HepG2 (cell line): ENCODE measurements around the gene SLC29A3. TPM values are rescaled to one million over a fixed set of nuclear protein-coding genes. Genes with fewer than 3 reads are reported as not detected.

Source experiments
- ATAC-seq: fragments of 200-7000 bp; cut with Tn5 transposase; 3 replicates; pipeline ENCODE4 v1.9.1; 2020; ENCODE audit warnings: mild to moderate bottlenecking, moderate library complexity
- BruUV-seq: library from RNA; stranded (reverse); fragments of 400-500 nt; replicated peaks from 2 replicates; lab custom pipeline; 2021; lab: Mats Ljungman, UMichigan
- CTCF ChIA-PET: fragments of 300-600 bp; formaldehyde crosslinking; extraction: SDS; loops from one replicate; lab custom pipeline; 2021; ENCODE audit warnings: low total read pairs, inconsistent platforms, low intra/inter-chr PET ratio; lab: Yijun Ruan, JAX
- POLR2A ChIA-PET: fragments of 350-600 bp; sonication (Branson Sonifier 250); formaldehyde crosslinking; loops from one replicate; lab custom pipeline; 2020; ENCODE audit warnings: antibody characterized with exemption, inconsistent platforms; lab: Yijun Ruan, JAX
- DNase-seq: peaks from one replicate; pipeline ENCODE4 v3.0.0-alpha.2; 2015; ENCODE audit warnings: low spot score
- FAIRE-seq: peaks from 3 replicates; lab custom pipeline; 2011; peaks lifted over from hg19 to GRCh38; lab: Jason Lieb, UNC
- H2AFZ ChIP-seq: one replicate; pipeline ENCODE4 v1.6.1; 2011; ENCODE audit warnings: low read length, inconsistent platforms
- H3K27ac ChIP-seq: fragments of 300-600 bp; 3 replicates; pipeline ENCODE4 v1.8.0; 2011; ENCODE audit warnings: mixed run types, mild to moderate bottlenecking, mixed read lengths, low read length, inconsistent platforms; ENCODE audit not compliant: insufficient read depth; ENCODE audit errors: extremely low read length
- H3K27me3 ChIP-seq, 2 experiments: fragments of 200-600 bp in 1 of 2; 2 replicates in 1 of 2; 3 replicates in 1 of 2; pipeline versions ENCODE4 v1.6.0 to v1.8.0; 2011; ENCODE audit warnings: low read length in 2 of 2, mild to moderate bottlenecking in 2 of 2, moderate library complexity in 2 of 2, inconsistent platforms in 1 of 2; ENCODE audit not compliant: insufficient read depth in 2 of 2, control insufficient read depth in 1 of 2
- H3K36me3 ChIP-seq, 2 experiments: fragments of 200-600 bp in 1 of 2; replicated peaks in 1 of 2; 2 replicates in 1 of 2; 3 replicates in 1 of 2; pipeline versions ENCODE4 v1.5.1 to v1.8.0; 2011; ENCODE audit warnings: low read length in 2 of 2, inconsistent platforms in 1 of 2; ENCODE audit not compliant: insufficient read depth in 2 of 2, control insufficient read depth in 1 of 2
- H3K4me1 ChIP-seq: 2 replicates; pipeline ENCODE4 v1.5.1; 2012; ENCODE audit warnings: low read length, inconsistent platforms; ENCODE audit not compliant: insufficient read depth
- H3K4me2 ChIP-seq: 2 replicates; pipeline ENCODE4 v1.6.0; 2011; ENCODE audit warnings: low read depth, low read length, inconsistent platforms
- H3K4me3 ChIP-seq, 3 experiments: fragments of 200-600 bp in 1 of 3; sonication (generic), shearing (Covaris generic) in 1 of 3; replicated peaks in 1 of 3; 2 replicates each; pipeline ENCODE4 v1.5.1; 2011 to 2016; ENCODE audit warnings: low read length in 3 of 3, inconsistent platforms in 2 of 3, low read depth in 2 of 3, mild to moderate bottlenecking in 2 of 3, control low read depth in 1 of 3, mixed read lengths in 1 of 3; ENCODE audit not compliant: insufficient read depth in 1 of 3
- H3K79me2 ChIP-seq: one replicate; pipeline ENCODE4 v1.6.1; 2011; ENCODE audit warnings: low read length, inconsistent platforms; ENCODE audit not compliant: insufficient read depth
- H3K9ac ChIP-seq: 2 replicates; pipeline ENCODE4 v1.6.0; 2011; ENCODE audit warnings: mild to moderate bottlenecking, low read depth, low read length, inconsistent platforms; ENCODE audit not compliant: insufficient read depth
- H3K9me3 ChIP-seq: 2 replicates; pipeline ENCODE4 v1.5.1; 2012; ENCODE audit warnings: mild to moderate bottlenecking, low read length
- H4K20me1 ChIP-seq: 2 replicates; pipeline ENCODE4 v1.6.0; 2011; ENCODE audit warnings: inconsistent platforms, mild to moderate bottlenecking, low read length, moderate library complexity; ENCODE audit not compliant: insufficient read depth
- DMTF1 ChIP-seq: sonication (generic); formaldehyde crosslinking; IDR thresholded peaks from 2 replicates; pipeline ENCODE4 v1.4.0; 2020; ENCODE audit warnings: mild to moderate bottlenecking, missing genetic modification reagents
- DRAP1 ChIP-seq: IDR thresholded peaks from 2 replicates; pipeline ENCODE4 v1.6.1; 2016; ENCODE audit warnings: missing genetic modification reagents, missing compliant biosample characterization
- FIP1L1 ChIP-seq: fragments of 200-400 bp; formaldehyde crosslinking; IDR thresholded peaks from 2 replicates; pipeline ENCODE4 v1.6.1; 2018; ENCODE audit warnings: low read depth, mild to moderate bottlenecking, low read length, moderate library complexity, borderline replicate concordance; ENCODE audit not compliant: insufficient read depth
- FOXP1 ChIP-seq, 2 experiments: fragments of 450-650 bp in 1 of 2; IDR thresholded peaks; 2 replicates each; pipeline ENCODE4 v1.6.1; 2017 to 2018; ENCODE audit warnings: antibody characterized with exemption in 1 of 2
- KAT2B ChIP-seq: fragments of 150-350 bp; IDR thresholded peaks from 2 replicates; pipeline ENCODE4 v1.6.1; 2014; ENCODE audit warnings: low read depth, low read length, borderline replicate concordance
- MEIS2 ChIP-seq: sonication (generic); formaldehyde crosslinking; IDR thresholded peaks from 2 replicates; pipeline ENCODE4 v1.9.0; 2021; ENCODE audit warnings: mild to moderate bottlenecking, missing genetic modification reagents
- NFE2L2 ChIP-seq: fragments of 150-350 bp; IDR thresholded peaks from 2 replicates; pipeline ENCODE4 v1.6.1; 2014; ENCODE audit warnings: low read length
- NRL ChIP-seq: sonication (generic); formaldehyde crosslinking; IDR thresholded peaks from 2 replicates; pipeline ENCODE4 v1.5.0; 2020; ENCODE audit warnings: missing genetic modification reagents, mild to moderate bottlenecking, moderate library complexity, borderline replicate concordance
- TCF12 ChIP-seq, 2 experiments: fragments of 450-650 bp in 1 of 2; sonication (generic) in 1 of 2; formaldehyde crosslinking in 1 of 2; IDR thresholded peaks; 2 replicates each; pipeline versions ENCODE4 v1.6.1 to v1.8.0; 2017 to 2022; ENCODE audit warnings: antibody characterized with exemption in 1 of 2, mild to moderate bottlenecking in 1 of 2, missing genetic modification reagents in 1 of 2, moderate library complexity in 1 of 2
- ZNF207 ChIP-seq: fragments of 450-650 bp; IDR thresholded peaks from 2 replicates; pipeline ENCODE4 v1.6.1; 2016; ENCODE audit warnings: antibody characterized with exemption, borderline replicate concordance
- ZNF468 ChIP-seq: sonication (generic); formaldehyde crosslinking; IDR thresholded peaks from 2 replicates; pipeline ENCODE4 v1.8.0; 2022; ENCODE audit warnings: mild to moderate bottlenecking, moderate library complexity, missing genetic modification reagents
- ZNF839 ChIP-seq: sonication (generic); formaldehyde crosslinking; IDR thresholded peaks from 2 replicates; pipeline ENCODE4 v1.4.0; 2020; ENCODE audit warnings: missing genetic modification reagents, mild to moderate bottlenecking, borderline replicate concordance
- ZNF850 ChIP-seq: sonication (generic); formaldehyde crosslinking; conservative IDR thresholded peaks from 2 replicates; pipeline ENCODE4 v1.9.0; 2021; ENCODE audit warnings: mild to moderate bottlenecking, missing genetic modification reagents
- ZNF883 ChIP-seq: sonication (generic); formaldehyde crosslinking; IDR thresholded peaks from 2 replicates; pipeline ENCODE4 v1.5.1; 2020; ENCODE audit warnings: mild to moderate bottlenecking, missing genetic modification reagents; ENCODE audit errors: not compliant biosample characterization
- whole genome bisulfite sequencing: methylation state at CpG from one replicate; pipeline ENCODE4 v1.1.6; 2017; ENCODE audit warnings: low lambda C conversion rate; 5-methylcytosine and 5-hydroxymethylcytosine counted together
- in situ Hi-C: cut with HindIII; loops from 2 replicates; pipeline ENCODE4 v1.10.0; 2017; ENCODE audit warnings: low pct_unique_long_range_greater_than_20kb; ENCODE audit not compliant: extremely low pct_ligation_motif_present
- intact Hi-C: fragments of 100-400 bp; cut with micrococcal nuclease; formaldehyde crosslinking; loops from one replicate; pipeline ENCODE4 v1.10.0; 2022; ENCODE audit not compliant: unreplicated experiment
- polyA plus RNA-seq, 8 experiments: library from polyadenylated mRNA; depleted of rRNA in 3 of 8; stranded (reverse) in 7 of 8; unstranded in 1 of 8; fragments of >200 nt; fragmentation: Illumina TruSeq in 4 of 8; extraction: Trizol in 4 of 8; gene quantifications; 2 replicates each; pipeline versions ENCODE4 v1.2.1 to v1.2.3, GENCODE V29; 2011 to 2016; ENCODE audit warnings: low read depth in 4 of 8, missing spikeins in 1 of 8, mixed read lengths in 1 of 8; ENCODE audit not compliant: insufficient read depth in 1 of 8
- total RNA-seq, 5 experiments: library from RNA; depleted of rRNA; stranded (reverse); fragments of >200 nt; fragmentation: Illumina TruSeq; extraction: Trizol; gene quantifications; 2 replicates each; pipeline ENCODE4 v1.2.3, GENCODE V29; 2016; ENCODE audit warnings: low read depth in 1 of 5

The SLC29A3 gene
- total and polyA plus RNA-seq, 2 of the 13 experiments (the other 11 are each of a cell fraction or from before 2014, with no cell fraction given) = 8.6 to 11.8 TPM

DNA sequence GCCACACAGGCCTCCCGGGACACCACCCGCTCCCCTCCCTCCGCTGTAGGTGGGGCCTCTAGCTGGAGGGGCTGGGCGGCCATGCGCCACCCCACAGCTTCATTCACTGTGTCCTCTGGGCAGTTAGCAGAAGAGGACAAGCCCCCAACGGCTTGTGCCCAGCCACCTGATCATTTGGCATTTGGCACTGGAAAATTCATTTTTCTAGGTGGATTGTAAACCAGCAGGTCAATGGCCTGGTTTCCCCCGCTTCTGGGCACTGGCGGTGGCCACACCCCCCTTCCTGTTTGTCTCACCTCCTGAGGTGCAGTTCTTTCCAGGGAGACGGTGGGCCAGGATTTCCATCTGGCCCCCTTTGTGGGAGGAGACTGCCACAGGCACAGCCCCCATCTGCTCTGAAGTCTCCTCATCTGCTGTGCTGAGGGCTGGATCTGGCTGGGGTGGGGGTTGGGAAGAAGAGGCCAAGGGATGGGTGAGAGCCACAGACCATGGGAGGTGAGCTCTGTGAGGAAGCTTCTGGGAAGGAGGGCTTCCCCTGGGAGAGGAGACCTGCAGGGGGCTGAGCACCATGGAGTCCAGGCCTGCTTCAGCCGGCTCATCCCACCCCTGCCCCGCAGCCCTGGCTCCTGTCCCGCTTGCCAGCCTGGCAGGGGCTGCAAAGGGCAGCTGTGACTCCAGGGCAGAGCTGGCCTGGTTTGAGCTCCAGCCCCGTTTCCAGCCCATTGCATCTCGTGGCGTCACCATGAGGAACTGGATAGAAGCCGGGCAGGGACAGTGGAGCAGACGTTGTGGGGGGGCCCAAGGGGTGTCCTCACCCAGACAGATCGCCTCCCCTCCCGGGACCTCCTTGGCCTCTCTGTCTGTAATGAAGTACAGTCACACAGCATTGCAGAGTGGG is 40.1 kb upstream of the SLC29A3 start:
- FAIRE-seq (no peak), DNase-seq (no peak), ATAC-seq (no peak)
- no peak overlapping the region for H3K27ac ChIP-seq
- H3K36me3 ChIP-seq = no peaks in the 10 kb centered on the region
- H3K4me1 ChIP-seq = no peaks in the 10 kb centered on the region
- no peak for TF ChIP-seq KAT2B
- TF ChIP-seq ZNF468 (CRISPR knock-in tag) = no peak
- TF ChIP-seq ZNF839 (CRISPR knock-in tag) = no peak
- no peak for TF ChIP-seq NFE2L2
- no peak for TF ChIP-seq FOXP1 (IDR thresholded peaks at IDR 0.05)
- no peak for TF ChIP-seq FOXP1 (CRISPR knock-in tag; IDR thresholded peaks at IDR 0.05)
- TF ChIP-seq DRAP1 (CRISPR knock-in tag) = no peak
- no peak for TF ChIP-seq NRL
- TF ChIP-seq ZNF850 = no peak
- no peak for TF ChIP-seq FIP1L1
- no peak for TF ChIP-seq MEIS2 (CRISPR knock-in tag)
- no peak for TF ChIP-seq TCF12 (IDR thresholded peaks at IDR 0.05)
- TF ChIP-seq TCF12 (CRISPR knock-in tag; IDR thresholded peaks at IDR 0.05) = no peak
- TF ChIP-seq ZNF207 = no peak
- no peak for TF ChIP-seq DMTF1
- TF ChIP-seq ZNF883 = no peak
- no peak overlapping the region for H3K4me2 ChIP-seq
- peaks cover 0 to 10% of the 10 kb centered on the region in 2 experiments; a peak in 2 of 5 replicates for H3K27me3 ChIP-seq
- ChIA-PET CTCF (no interaction called here), POLR2A (no interaction called here)
- intact Hi-C loops (no loop called here), in situ Hi-C loops (no loop called here)
- H3K79me2 ChIP-seq = no peaks in the 10 kb centered on the region
- BruUV-seq = no TSS peak
- no peak overlapping the region for H2AFZ ChIP-seq
- no peak overlapping the region for H3K4me3 ChIP-seq
- 40% methylated on average over 1 of the region's 19 CpGs for WGBS
- no peak overlapping the region for H3K9ac ChIP-seq
- H3K9me3 ChIP-seq = no peaks in the 10 kb centered on the region
- no peaks in the 10 kb centered on the region for H4K20me1 ChIP-seq
